Tibial artery (tissue), 4 donors: ENCODE data around the gene AQP2.

Experiments
- DNase-seq, 2 donors: peaks; one replicate each; pipeline ENCODE4 v3.0.0-alpha.2; 2019
- H3K27ac ChIP-seq, 2 donors: fragments of 200-600 bp; sonication (generic) in 1 of 2; 1 replicate in 1 of 2; 2 replicates in 1 of 2; pipeline ENCODE4 v1.5.1; 2018 to 2019; ENCODE audit warnings: mild to moderate bottlenecking in 1 of 2
- H3K27me3 ChIP-seq, 2 donors: fragments of 200-600 bp; sonication (generic) in 1 of 2; one replicate each; pipeline versions ENCODE4 v1.5.1 to v1.6.0; 2016 to 2019
- H3K36me3 ChIP-seq, 3 donors: fragments of 200-600 bp; sonication (generic) in 2 of 3; one replicate each; pipeline ENCODE4 v1.5.1; 2016 to 2019; ENCODE audit warnings: mild to moderate bottlenecking in 2 of 3
- H3K4me1 ChIP-seq, 4 donors: fragments of 200-600 bp; sonication (generic) in 2 of 4; 1 replicate in 3 of 4; 2 replicates in 1 of 4; pipeline ENCODE4 v1.5.1; 2016 to 2019
- H3K4me3 ChIP-seq, 2 donors: fragments of 200-600 bp; sonication (generic) in 1 of 2; 1 replicate in 1 of 2; 2 replicates in 1 of 2; pipeline ENCODE4 v1.5.1; 2018 to 2019; ENCODE audit warnings: mild to moderate bottlenecking in 2 of 2
- H3K9me3 ChIP-seq, 3 donors: fragments of 200-600 bp; sonication (generic) in 1 of 3; one replicate each; pipeline ENCODE4 v1.5.1; 2016 to 2019
- intact Hi-C: fragments of 100-400 bp; cut with DNase I; formaldehyde crosslinking; loops from one replicate; pipeline ENCODE4 v1.15.0; 2023; ENCODE audit warnings: low total_unique reads
- TF ChIP-seq, protein P1 (sequence below), 2 experiments: fragments of 200-600 bp in 1 of 2; fragments of 450-650 bp in 1 of 2; IDR thresholded peaks; one replicate each; pipeline ENCODE4 v1.5.1; 2017 to 2019; ENCODE audit warnings: antibody characterized with exemption in 2 of 2, mild to moderate bottlenecking in 1 of 2, moderate library complexity in 1 of 2

AQP2 gene

DNA sequence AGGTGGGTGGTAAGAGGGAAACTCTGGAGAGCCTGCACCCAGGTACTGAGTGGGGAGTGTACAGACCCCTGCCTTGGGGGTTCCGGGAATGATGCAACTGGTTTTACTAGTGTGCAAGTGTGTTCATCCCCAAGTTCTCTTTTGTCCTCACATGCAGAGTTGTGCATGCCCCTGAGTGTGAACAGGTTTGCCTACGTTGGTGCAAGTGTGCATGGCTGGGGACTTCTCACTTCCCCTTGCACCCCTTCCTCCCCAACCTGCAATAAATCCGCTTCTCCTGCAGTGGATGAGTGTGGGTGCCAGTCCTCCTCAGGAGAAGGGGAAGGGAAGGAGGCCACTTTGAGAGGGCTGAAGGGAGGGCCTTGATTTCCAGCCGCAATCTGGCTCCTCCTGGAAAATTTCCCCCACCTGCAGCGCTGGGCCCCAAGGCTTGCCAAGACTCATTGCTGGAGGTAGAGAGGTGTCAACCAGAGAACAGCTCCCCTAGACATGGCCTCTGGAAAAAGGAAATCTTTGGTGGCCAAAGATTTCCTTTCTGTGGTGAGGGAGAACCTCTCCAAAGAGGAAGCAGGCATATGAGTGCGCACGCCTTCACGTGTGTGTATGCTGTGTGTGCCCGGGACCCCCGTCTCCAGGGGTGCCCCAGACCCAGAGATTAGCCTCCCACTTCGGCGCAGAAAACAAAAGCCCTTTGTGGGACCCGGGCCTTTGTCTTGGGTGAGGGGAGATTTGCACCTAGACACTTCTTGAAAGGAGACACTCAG lies 5.5 kb downstream of the AQP2 start:
- peaks cover 0 to 22% (median 7%) of the 10 kb centered on the region in 4 donors for H3K4me1 ChIP-seq
- no peak overlapping the region for H3K27ac ChIP-seq
- H3K27me3 ChIP-seq: peaks cover 0 to 73% of the 10 kb centered on the region in 2 donors
- DNase-seq: no peak
- no peaks in the 10 kb centered on the region for H3K36me3 ChIP-seq
- H3K4me3 ChIP-seq: no peak overlapping the region
- no peaks in the 10 kb centered on the region for H3K9me3 ChIP-seq
- TF ChIP-seq, protein P1, sequence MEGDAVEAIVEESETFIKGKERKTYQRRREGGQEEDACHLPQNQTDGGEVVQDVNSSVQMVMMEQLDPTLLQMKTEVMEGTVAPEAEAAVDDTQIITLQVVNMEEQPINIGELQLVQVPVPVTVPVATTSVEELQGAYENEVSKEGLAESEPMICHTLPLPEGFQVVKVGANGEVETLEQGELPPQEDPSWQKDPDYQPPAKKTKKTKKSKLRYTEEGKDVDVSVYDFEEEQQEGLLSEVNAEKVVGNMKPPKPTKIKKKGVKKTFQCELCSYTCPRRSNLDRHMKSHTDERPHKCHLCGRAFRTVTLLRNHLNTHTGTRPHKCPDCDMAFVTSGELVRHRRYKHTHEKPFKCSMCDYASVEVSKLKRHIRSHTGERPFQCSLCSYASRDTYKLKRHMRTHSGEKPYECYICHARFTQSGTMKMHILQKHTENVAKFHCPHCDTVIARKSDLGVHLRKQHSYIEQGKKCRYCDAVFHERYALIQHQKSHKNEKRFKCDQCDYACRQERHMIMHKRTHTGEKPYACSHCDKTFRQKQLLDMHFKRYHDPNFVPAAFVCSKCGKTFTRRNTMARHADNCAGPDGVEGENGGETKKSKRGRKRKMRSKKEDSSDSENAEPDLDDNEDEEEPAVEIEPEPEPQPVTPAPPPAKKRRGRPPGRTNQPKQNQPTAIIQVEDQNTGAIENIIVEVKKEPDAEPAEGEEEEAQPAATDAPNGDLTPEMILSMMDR (IDR thresholded peaks at IDR 0.05): no peak
- intact Hi-C loops: no loop called here

DNA sequence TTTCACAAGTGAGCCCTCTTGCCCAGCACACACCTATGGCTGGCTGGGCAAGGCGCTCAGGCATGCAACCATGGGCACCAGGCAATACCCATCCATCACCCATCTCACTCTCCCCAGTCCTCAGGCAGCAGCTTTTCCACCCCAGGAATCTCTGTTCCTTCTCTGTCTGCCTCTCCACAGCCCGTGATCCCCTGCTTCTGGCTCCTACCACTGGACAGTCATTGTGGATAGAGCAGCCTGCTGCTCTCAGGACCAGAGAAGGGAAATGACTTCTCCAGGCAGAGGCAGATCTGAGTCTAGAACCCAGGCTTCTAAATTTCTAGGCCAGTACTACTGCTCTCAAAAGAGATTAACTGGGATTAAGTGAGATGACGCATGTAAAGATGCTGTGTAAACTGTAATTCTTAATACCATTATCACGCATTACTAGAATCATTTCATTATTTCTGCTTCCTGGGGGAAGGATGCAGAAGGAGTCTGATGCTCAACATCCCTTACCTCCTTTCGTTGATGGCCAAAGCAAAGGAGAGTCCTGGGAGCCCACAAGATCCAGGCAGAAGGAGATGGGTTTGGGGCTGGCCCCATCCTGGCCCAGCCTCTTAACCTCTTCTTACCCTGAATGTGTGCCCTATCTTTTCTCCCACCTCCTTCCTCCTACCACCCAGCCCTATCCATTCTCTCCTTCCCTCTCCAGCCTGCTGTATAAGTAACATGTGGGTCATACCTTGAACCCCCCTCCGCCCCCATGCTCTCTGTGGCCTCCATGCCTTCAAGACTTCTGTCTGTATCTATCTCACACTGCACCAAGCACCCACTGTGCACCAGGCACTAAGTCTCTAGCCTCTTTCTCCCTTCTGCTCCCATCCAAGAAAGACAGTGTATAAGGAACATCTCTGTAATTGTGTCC lies 6.4 kb downstream of the AQP2 start:
- H3K36me3 ChIP-seq: no peaks in the 10 kb centered on the region
- intact Hi-C loops: no loop called here
- H3K4me1 ChIP-seq: peaks cover 0 to 29% (median 11%) of the 10 kb centered on the region in 4 donors
- no peak for DNase-seq
- no peak overlapping the region for H3K27ac ChIP-seq
- no peak overlapping the region for H3K4me3 ChIP-seq
- TF ChIP-seq, protein P1 (IDR thresholded peaks at IDR 0.05): no peak
- peaks cover 0 to 80% of the 10 kb centered on the region in 2 donors for H3K27me3 ChIP-seq
- no peaks in the 10 kb centered on the region for H3K9me3 ChIP-seq

DNA sequence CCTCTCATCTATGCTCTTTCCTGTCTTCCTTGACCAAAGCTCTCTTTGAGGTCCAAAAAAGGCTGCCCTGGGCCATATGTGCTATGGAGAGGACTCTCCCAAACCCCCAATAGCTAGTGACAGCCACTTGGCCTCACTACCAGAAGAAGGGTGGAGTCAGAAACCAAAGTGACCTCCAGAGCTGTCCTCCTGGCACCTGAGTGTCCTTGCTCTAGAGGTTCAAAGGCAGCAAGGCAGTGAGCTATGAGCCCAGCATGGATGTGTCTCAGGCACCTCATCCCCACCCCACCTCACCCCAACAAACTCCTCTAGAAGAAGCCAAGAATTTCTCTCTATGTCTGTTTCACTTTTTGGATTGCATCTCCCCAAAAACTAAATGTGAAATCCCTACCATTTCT lies 7.0 kb downstream of the AQP2 start:
- intact Hi-C loops: no loop called here
- TF ChIP-seq, protein P1 (IDR thresholded peaks at IDR 0.05): no peak
- no peak for DNase-seq
- Histone ChIP-seq H3K27ac (no peak overlapping the region), H3K4me1 (peaks cover 0 to 35% (median 13%) of the 10 kb centered on the region in 4 donors), H3K36me3 (no peaks in the 10 kb centered on the region), H3K9me3 (no peaks in the 10 kb centered on the region), H3K27me3 (peaks cover 0 to 86% of the 10 kb centered on the region in 2 donors), H3K4me3 (no peak overlapping the region)

DNA sequence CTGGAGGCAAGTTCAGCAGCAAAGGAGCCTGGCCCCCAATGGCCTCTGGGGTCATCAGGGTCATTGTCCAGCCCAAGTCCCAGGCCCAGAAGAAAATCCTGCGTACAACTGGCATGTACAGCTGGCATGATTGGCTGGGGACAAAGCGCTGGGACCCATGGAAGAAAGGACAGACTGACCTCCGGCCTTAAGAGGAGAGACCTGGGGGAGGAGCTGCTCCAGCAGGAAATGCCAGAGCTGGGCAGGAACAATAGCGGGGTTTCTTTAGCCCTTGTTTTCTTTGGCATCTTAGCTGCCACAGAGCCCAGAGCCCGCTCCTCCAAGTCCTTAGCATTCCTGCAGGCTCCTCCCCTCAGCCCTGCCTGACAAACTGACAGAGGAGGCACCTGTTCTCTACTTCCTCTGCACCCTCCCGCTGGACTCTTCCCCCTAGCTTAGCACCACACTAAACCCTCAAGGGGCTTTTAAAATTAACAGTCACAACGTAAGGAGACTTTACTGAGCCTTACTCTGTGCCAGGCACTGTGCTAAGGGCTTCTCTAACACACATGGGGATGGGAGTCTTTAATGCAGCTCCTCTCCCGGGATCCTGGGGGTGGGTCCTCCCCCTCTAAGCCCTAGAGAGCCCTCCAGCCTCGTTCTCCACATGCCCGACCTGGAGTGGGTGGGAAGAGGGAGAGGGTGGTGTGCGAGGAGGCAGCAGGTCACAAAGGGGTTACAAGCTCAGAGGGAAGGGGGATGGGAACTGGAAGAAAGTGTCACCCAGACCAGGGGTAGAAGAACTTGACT lies 9.3 kb downstream of the AQP2 start:
- no peaks in the 10 kb centered on the region for H3K36me3 ChIP-seq
- TF ChIP-seq, protein P1 (IDR thresholded peaks at IDR 0.05): no peak
- DNase-seq: no peak
- H3K4me3 ChIP-seq: no peak overlapping the region
- H3K9me3 ChIP-seq: no peaks in the 10 kb centered on the region
- peaks cover 0 to 39% (median 14%) of the 10 kb centered on the region in 4 donors for H3K4me1 ChIP-seq
- peaks cover 0 to 80% of the 10 kb centered on the region in 2 donors for H3K27me3 ChIP-seq
- H3K27ac ChIP-seq: no peak overlapping the region
- intact Hi-C loops: no loop called here

DNA sequence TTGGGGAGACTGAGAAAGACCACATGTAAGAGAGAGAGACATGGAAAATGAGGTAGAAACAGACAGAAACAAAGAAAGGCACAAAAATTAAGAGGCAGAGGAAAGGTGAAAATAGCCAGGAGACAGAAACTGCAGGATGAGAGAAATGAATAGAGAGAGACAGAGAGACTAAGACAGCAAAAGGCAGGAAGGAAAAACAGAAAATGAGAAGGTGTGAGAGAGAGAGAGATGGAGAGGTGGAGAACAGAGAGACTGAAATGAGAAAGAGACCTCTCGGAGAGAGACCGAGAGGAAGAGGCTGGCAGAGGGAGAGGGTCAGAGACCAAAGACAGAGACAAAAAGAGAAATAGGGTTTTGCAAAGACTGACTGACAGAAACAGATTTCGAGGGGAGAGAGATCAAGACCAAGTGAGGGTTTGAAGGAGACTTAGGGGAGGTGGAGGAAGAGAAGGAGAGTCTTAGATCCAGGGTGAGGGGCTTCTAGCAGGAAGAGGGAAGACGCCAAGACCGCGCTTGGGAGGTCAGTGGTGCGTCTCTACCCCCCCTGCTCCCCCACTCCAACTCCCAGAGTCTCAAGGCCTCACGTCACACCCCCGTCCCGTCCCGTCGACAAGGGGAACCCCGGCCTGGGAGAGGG lies 10.1 kb downstream of the AQP2 start:
- H3K27ac ChIP-seq: no peak overlapping the region
- H3K36me3 ChIP-seq: no peaks in the 10 kb centered on the region
- peak overlapping the region in 1 of 2 donors; percentile 48 for H3K4me3 ChIP-seq
- H3K9me3 ChIP-seq: no peaks in the 10 kb centered on the region
- peaks cover 0 to 34% (median 14%) of the 10 kb centered on the region in 4 donors for H3K4me1 ChIP-seq
- no peak for DNase-seq
- intact Hi-C loops: no loop called here
- peaks cover 0 to 76% of the 10 kb centered on the region in 2 donors for H3K27me3 ChIP-seq
- TF ChIP-seq, protein P1 (IDR thresholded peaks at IDR 0.05): no peak
